NT2/D1 (cell line): Measurements from ENCODE around the gene IGFBP5.

Experiments
- DNase-seq: peaks from one replicate; pipeline ENCODE4 v3.0.0-alpha.2; 2011; ENCODE audit warnings: low read depth, low spot score
- H3K27me3 ChIP-seq: 2 replicates; pipeline ENCODE4 v1.6.0; 2011; ENCODE audit warnings: mild to moderate bottlenecking; ENCODE audit not compliant: insufficient read length, insufficient read depth
- H3K36me3 ChIP-seq: 2 replicates; pipeline ENCODE4 v1.6.1; 2011; ENCODE audit warnings: mild to moderate bottlenecking, low read length, mixed read lengths; ENCODE audit not compliant: insufficient read depth, insufficient read length
- H3K4me1 ChIP-seq: 2 replicates; pipeline ENCODE4 v1.5.1; 2011; ENCODE audit not compliant: insufficient read depth, insufficient read length
- H3K4me3 ChIP-seq: 2 replicates; pipeline ENCODE4 v1.5.1; 2011; ENCODE audit warnings: low read depth; ENCODE audit not compliant: insufficient read length
- H3K9ac ChIP-seq: 2 replicates; pipeline ENCODE4 v1.6.0; 2011; ENCODE audit warnings: low read depth; ENCODE audit not compliant: insufficient read length
- H3K9me3 ChIP-seq: 2 replicates; pipeline ENCODE4 v1.5.1; 2011; ENCODE audit warnings: mild to moderate bottlenecking, low read length; ENCODE audit not compliant: insufficient read depth
- SUZ12 ChIP-seq: IDR thresholded peaks from 2 replicates; pipeline ENCODE4 v1.6.1; 2011; ENCODE audit not compliant: insufficient read length, insufficient read depth; ENCODE audit errors: extremely low read depth
- YY1 ChIP-seq: IDR thresholded peaks from 2 replicates; pipeline ENCODE4 v1.6.1; 2011; ENCODE audit not compliant: insufficient read length, insufficient read depth
- ZNF274 ChIP-seq: IDR thresholded peaks from 2 replicates; pipeline ENCODE4 v1.6.1; 2011; ENCODE audit warnings: mild to moderate bottlenecking, low read depth, low read length

The IGFBP5 gene

GRCh38 chr2:216673021-216673420, 22.3 kb downstream of the IGFBP5 start:
- Histone ChIP-seq H3K27me3 (no peaks in the 10 kb centered on the region), H3K4me3 (no peak overlapping the region), H3K4me1 (no peaks in the 10 kb centered on the region), H3K9me3 (no peaks in the 10 kb centered on the region), H3K36me3 (no peaks in the 10 kb centered on the region), H3K9ac (no peak overlapping the region)
- DNase-seq = no peak
- TF ChIP-seq ZNF274 = no peak
- TF ChIP-seq SUZ12 = no peak
- TF ChIP-seq YY1 = no peak

DNA sequence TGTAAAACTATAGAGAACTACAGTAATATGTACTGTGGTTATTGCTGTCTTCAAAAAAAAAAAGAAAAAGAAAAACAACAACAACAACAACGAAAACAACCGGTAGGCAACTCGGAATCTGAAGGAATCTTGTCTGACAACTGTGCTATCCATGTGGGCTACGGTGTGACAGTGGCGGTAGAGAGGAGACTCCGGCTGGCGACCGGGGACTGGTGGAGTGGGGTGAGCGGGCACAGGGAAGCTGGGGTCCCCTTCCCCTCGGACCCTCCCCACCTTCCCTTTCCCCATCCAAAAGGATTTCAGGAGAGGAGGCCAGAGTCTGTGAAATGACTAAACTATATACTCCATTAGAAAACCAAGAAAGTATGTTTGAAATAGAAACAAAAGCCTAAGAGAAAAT, 22.9 kb downstream of the IGFBP5 start:
- Histone ChIP-seq H3K27me3 (no peaks in the 10 kb centered on the region), H3K9me3 (no peaks in the 10 kb centered on the region), H3K4me3 (no peak overlapping the region), H3K9ac (no peak overlapping the region), H3K36me3 (no peaks in the 10 kb centered on the region), H3K4me1 (no peaks in the 10 kb centered on the region)
- no peak for DNase-seq
- TF ChIP-seq SUZ12 (no peak), ZNF274 (no peak), YY1 (no peak)

DNA sequence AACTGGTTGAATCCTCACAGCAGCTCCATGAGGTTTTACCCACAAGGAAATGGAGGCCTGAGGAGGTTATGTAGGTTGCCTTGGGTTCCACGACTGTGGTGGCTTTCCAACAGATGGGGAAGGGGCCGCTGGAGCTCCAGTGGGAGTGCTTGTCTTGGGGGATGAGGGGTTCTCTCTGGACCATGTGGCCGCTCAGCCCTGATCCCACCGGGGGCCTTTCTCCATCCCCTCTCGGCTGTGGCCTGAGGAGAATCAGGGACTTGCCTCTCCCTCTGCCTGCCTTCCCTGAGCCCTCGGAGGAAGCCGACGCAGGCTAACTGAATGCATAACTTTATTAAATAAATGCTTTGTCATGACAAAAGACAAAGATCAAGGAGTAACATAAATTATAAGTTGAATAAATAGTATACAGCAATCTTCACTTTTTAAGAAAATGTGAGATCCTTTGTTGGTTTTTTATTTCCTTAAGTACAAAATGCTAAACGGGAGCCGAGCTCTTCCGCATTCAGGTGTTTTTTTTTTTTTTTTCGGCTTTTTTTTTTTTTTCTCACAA, 23.5 kb downstream of the IGFBP5 start:
- TF ChIP-seq SUZ12 (no peak), YY1 (no peak), ZNF274 (no peak)
- H3K9me3 ChIP-seq = no peaks in the 10 kb centered on the region
- H3K36me3 ChIP-seq = no peaks in the 10 kb centered on the region
- no peak for DNase-seq
- no peaks in the 10 kb centered on the region for H3K27me3 ChIP-seq
- H3K9ac ChIP-seq = no peak overlapping the region
- no peak overlapping the region for H3K4me3 ChIP-seq
- H3K4me1 ChIP-seq = no peaks in the 10 kb centered on the region

- TF ChIP-seq SUZ12 (no peak), ZNF274 (no peak), YY1 (no peak)
- Histone ChIP-seq H3K4me1 (peaks cover 5% of the 10 kb centered on the region), H3K36me3 (no peaks in the 10 kb centered on the region), H3K4me3 (no peak overlapping the region), H3K9ac (no peak overlapping the region), H3K27me3 (no peaks in the 10 kb centered on the region), H3K9me3 (no peaks in the 10 kb centered on the region)
- DNase-seq = no peak
Observed at GRCh38 chr2:216671081-216671411, 24.3 kb downstream of the IGFBP5 start.

- H3K36me3 ChIP-seq = no peaks in the 10 kb centered on the region
- no peak for DNase-seq
- no peak overlapping the region for H3K4me3 ChIP-seq
- TF ChIP-seq YY1 = no peak
- no peak for TF ChIP-seq SUZ12
- TF ChIP-seq ZNF274 = no peak
- no peak overlapping the region for H3K9ac ChIP-seq
- peaks cover 7% of the 10 kb centered on the region for H3K4me1 ChIP-seq
- H3K9me3 ChIP-seq = no peaks in the 10 kb centered on the region
- no peaks in the 10 kb centered on the region for H3K27me3 ChIP-seq
Observed at GRCh38 chr2:216670266-216671080, 24.9 kb downstream of the IGFBP5 start.

DNA sequence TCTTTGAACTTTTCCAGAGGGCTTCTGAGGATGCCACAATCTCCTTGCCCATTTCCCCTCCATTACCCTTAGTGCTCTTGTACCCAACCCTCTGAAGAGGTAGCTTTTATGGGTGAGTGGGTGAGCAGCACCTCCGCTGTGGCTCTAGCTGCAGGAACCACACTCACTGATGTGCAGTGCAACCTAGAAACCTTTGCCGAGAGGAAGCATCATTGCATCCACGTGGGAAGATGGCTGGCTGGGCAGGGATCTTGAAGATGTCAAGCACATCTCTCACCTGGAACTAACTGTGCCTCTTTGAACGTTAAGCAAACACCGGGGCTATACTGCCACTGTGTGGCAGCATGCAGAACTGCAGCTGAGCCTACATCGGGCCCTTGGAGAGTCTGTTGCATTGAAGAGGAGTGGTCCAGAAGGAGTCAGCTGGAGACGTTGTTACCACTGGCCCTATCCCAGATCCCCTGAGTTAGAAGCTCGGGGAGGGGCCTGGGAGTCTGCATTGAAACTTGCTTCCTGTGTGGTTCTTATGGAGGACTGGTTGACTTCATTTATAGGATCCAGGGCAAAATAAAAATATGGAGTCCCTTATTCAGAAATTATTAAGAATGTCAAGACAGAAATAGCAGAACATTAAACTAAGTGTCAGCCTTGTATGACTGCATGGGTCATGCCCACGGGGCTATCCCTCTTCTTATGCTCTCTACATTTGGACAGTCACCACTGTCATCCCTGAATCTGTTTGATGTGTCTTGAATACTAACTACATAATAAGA, 28.7 kb downstream of the IGFBP5 start:
- no peak overlapping the region for H3K4me3 ChIP-seq
- no peak for TF ChIP-seq YY1
- no peak for TF ChIP-seq ZNF274
- no peak for TF ChIP-seq SUZ12
- no peaks in the 10 kb centered on the region for H3K27me3 ChIP-seq
- no peaks in the 10 kb centered on the region for H3K9me3 ChIP-seq
- H3K4me1 ChIP-seq = peaks cover 19% of the 10 kb centered on the region
- H3K9ac ChIP-seq = no peak overlapping the region
- DNase-seq = peak; percentile 77
- peaks cover 30% of the 10 kb centered on the region for H3K36me3 ChIP-seq

DNA sequence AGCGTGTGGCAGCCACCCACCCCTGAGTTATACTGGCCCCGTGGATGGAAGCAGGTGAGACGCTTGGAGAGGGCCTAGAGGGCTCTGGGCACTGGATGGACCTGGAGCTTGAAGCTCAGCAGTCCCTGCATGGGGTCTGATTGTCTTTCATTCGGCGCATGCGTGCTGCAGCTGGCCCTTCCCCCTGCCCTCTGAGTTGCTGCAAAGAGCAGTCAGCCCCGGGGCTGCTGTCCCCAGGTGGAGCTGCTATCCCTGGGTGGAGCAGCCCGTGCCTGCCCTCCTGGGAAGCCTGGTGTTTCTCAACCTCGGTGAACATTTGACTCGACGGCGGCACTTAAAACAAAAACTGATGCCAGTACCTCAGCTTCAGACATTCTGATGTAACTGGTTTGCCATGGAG, 29.6 kb downstream of the IGFBP5 start:
- Histone ChIP-seq H3K9me3 (no peaks in the 10 kb centered on the region), H3K36me3 (peaks cover 39% of the 10 kb centered on the region), H3K4me3 (no peak overlapping the region), H3K9ac (no peak overlapping the region), H3K27me3 (no peaks in the 10 kb centered on the region), H3K4me1 (peaks cover 19% of the 10 kb centered on the region)
- no peak for TF ChIP-seq SUZ12
- TF ChIP-seq ZNF274 = no peak
- no peak for TF ChIP-seq YY1
- peak; percentile 82 for DNase-seq
